ENCODE results near the gene TUBA3D.
"Not testable (repeated sequence)": the region's sequence is repeated elsewhere in the genome, so short reads cannot be mapped to it uniquely, and the experiment has no call there.

TUBA3D gene

GRCh38 chr2:131473266-131473665 lies 2.7 kb upstream of the TUBA3D start:
- not testable (repeated sequence) for H3K4me1 ChIP-seq (ENCODE audit: control insufficient read depth, low read length); H3K9me2 ChIP-seq (replicated peaks; ENCODE audit: control insufficient read depth, low read length); H3K79me2 ChIP-seq (ENCODE audit: control insufficient read depth, low read length); H3K27ac ChIP-seq (ENCODE audit: low read depth, low read length); H3K4me3 ChIP-seq (ENCODE audit: low read length); H3K9me3 ChIP-seq (ENCODE audit: control insufficient read depth, insufficient read depth, low read length); H3K4me2 ChIP-seq (ENCODE audit: low read length); H3F3A ChIP-seq (ENCODE audit: control insufficient read depth, insufficient read depth); H3K27me3 ChIP-seq (ENCODE audit: control insufficient read depth, low read length); H3K36me3 ChIP-seq (ENCODE audit: control insufficient read depth, low read length); H4K20me1 ChIP-seq (ENCODE audit: control insufficient read depth, insufficient read depth, low read depth, low read length)

- H3K4me2 ChIP-seq (ENCODE audit: low read length); H3K9me2 ChIP-seq (replicated peaks; ENCODE audit: control insufficient read depth, low read length); H3K4me3 ChIP-seq (ENCODE audit: low read length); H4K20me1 ChIP-seq (ENCODE audit: control insufficient read depth, insufficient read depth, low read depth, low read length); H3K36me3 ChIP-seq (ENCODE audit: control insufficient read depth, low read length); H3F3A ChIP-seq (ENCODE audit: control insufficient read depth, insufficient read depth); H3K27me3 ChIP-seq (ENCODE audit: control insufficient read depth, low read length); H3K9me3 ChIP-seq (ENCODE audit: control insufficient read depth, insufficient read depth, low read length); H3K27ac ChIP-seq (ENCODE audit: low read depth, low read length); H3K4me1 ChIP-seq (ENCODE audit: control insufficient read depth, low read length); H3K79me2 ChIP-seq (ENCODE audit: control insufficient read depth, low read length): not testable (repeated sequence)
Observed at GRCh38 chr2:131476363-131476762, 444 bp downstream of the TUBA3D start.

GRCh38 chr2:131477227-131477626 lies 1.3 kb downstream of the TUBA3D start:
- H3K9me3 ChIP-seq (ENCODE audit: control insufficient read depth, insufficient read depth, low read length); H3K27me3 ChIP-seq (ENCODE audit: control insufficient read depth, low read length); H3K79me2 ChIP-seq (ENCODE audit: control insufficient read depth, low read length); H3K4me1 ChIP-seq (ENCODE audit: control insufficient read depth, low read length); H3K36me3 ChIP-seq (ENCODE audit: control insufficient read depth, low read length); H3K4me2 ChIP-seq (ENCODE audit: low read length); H3K27ac ChIP-seq (ENCODE audit: low read depth, low read length); H3F3A ChIP-seq (ENCODE audit: control insufficient read depth, insufficient read depth); H3K9me2 ChIP-seq (replicated peaks; ENCODE audit: control insufficient read depth, low read length); H4K20me1 ChIP-seq (ENCODE audit: control insufficient read depth, insufficient read depth, low read depth, low read length); H3K4me3 ChIP-seq (ENCODE audit: low read length): not testable (repeated sequence)

- H3K9me2 ChIP-seq (replicated peaks; ENCODE audit: control insufficient read depth, low read length); H3K27ac ChIP-seq (ENCODE audit: low read depth, low read length): not testable (repeated sequence)
Observed at GRCh38 chr2:131478074-131478849, 2.3 kb downstream of the TUBA3D start.

GRCh38 chr2:131478850-131479461 lies 3.0 kb downstream of the TUBA3D start:
- H3K4me2 ChIP-seq (ENCODE audit: low read length); H3K36me3 ChIP-seq (ENCODE audit: control insufficient read depth, low read length); H3K9me2 ChIP-seq (replicated peaks; ENCODE audit: control insufficient read depth, low read length); H3K9me3 ChIP-seq (ENCODE audit: control insufficient read depth, insufficient read depth, low read length); H4K20me1 ChIP-seq (ENCODE audit: control insufficient read depth, insufficient read depth, low read depth, low read length); H3K27ac ChIP-seq (ENCODE audit: low read depth, low read length); H3K4me3 ChIP-seq (ENCODE audit: low read length); H3K27me3 ChIP-seq (ENCODE audit: control insufficient read depth, low read length); H3K79me2 ChIP-seq (ENCODE audit: control insufficient read depth, low read length); H3K4me1 ChIP-seq (ENCODE audit: control insufficient read depth, low read length); H3F3A ChIP-seq (ENCODE audit: control insufficient read depth, insufficient read depth): not testable (repeated sequence)

More at GRCh38 chr2:131478074-131478849, 2.3 kb downstream of the TUBA3D start:
- not testable (repeated sequence) for H3K79me2 ChIP-seq (ENCODE audit: control insufficient read depth, low read length); H3K4me1 ChIP-seq (ENCODE audit: control insufficient read depth, low read length); H3K27me3 ChIP-seq (ENCODE audit: control insufficient read depth, low read length); H3K36me3 ChIP-seq (ENCODE audit: control insufficient read depth, low read length); H4K20me1 ChIP-seq (ENCODE audit: control insufficient read depth, insufficient read depth, low read depth, low read length); H3F3A ChIP-seq (ENCODE audit: control insufficient read depth, insufficient read depth); H3K4me3 ChIP-seq (ENCODE audit: low read length); H3K9me3 ChIP-seq (ENCODE audit: control insufficient read depth, insufficient read depth, low read length); H3K4me2 ChIP-seq (ENCODE audit: low read length)

DNA sequence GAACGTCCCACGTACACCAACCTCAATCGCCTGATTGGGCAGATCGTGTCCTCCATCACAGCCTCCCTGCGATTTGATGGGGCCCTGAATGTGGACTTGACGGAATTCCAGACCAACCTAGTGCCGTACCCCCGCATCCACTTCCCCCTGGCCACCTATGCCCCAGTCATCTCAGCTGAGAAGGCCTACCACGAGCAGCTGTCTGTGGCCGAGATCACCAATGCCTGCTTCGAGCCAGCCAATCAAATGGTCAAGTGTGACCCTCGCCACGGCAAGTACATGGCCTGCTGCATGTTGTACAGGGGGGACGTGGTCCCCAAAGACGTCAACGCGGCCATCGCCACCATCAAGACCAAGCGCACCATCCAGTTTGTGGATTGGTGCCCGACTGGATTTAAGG lies 4.4 kb downstream of the TUBA3D start:
- not testable (repeated sequence) for H3K79me2 ChIP-seq (ENCODE audit: control insufficient read depth, low read length); H3K4me1 ChIP-seq (ENCODE audit: control insufficient read depth, low read length); H3K36me3 ChIP-seq (ENCODE audit: control insufficient read depth, low read length); H3K27ac ChIP-seq (ENCODE audit: low read depth, low read length); H3F3A ChIP-seq (ENCODE audit: control insufficient read depth, insufficient read depth); H3K9me2 ChIP-seq (replicated peaks; ENCODE audit: control insufficient read depth, low read length); H3K4me2 ChIP-seq (ENCODE audit: low read length); H3K9me3 ChIP-seq (ENCODE audit: control insufficient read depth, insufficient read depth, low read length); H4K20me1 ChIP-seq (ENCODE audit: control insufficient read depth, insufficient read depth, low read depth, low read length); H3K4me3 ChIP-seq (ENCODE audit: low read length); H3K27me3 ChIP-seq (ENCODE audit: control insufficient read depth, low read length)

DNA sequence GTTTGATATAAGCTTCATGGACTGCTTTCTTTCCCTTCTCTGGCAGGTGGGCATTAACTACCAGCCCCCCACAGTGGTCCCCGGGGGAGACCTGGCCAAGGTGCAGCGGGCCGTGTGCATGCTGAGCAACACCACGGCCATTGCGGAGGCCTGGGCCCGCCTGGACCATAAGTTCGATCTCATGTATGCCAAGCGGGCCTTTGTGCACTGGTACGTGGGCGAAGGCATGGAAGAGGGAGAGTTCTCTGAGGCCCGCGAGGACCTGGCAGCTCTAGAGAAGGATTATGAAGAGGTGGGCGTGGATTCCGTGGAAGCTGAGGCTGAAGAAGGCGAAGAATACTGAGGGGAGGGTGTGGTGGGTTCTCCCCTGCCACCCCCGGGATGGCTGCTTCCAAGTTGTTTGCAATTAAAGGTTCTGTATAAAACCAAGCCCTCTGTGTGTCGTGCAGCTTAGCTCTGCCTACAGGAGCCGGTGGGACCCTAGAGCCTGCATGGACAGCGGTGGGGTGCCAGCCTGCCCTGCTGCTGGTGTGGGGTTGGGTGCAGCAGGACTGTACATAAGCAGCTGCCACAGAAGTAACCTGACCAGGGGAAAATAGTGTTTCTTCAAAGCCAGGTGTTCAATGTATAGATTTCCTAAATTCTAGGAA lies 6.7 kb downstream of the TUBA3D start:
- not testable (repeated sequence) for H4K20me1 ChIP-seq (ENCODE audit: control insufficient read depth, insufficient read depth, low read depth, low read length); H3K27me3 ChIP-seq (ENCODE audit: control insufficient read depth, low read length); H3F3A ChIP-seq (ENCODE audit: control insufficient read depth, insufficient read depth); H3K4me3 ChIP-seq (ENCODE audit: low read length); H3K27ac ChIP-seq (ENCODE audit: low read depth, low read length); H3K4me1 ChIP-seq (ENCODE audit: control insufficient read depth, low read length); H3K9me3 ChIP-seq (ENCODE audit: control insufficient read depth, insufficient read depth, low read length); H3K4me2 ChIP-seq (ENCODE audit: low read length); H3K9me2 ChIP-seq (replicated peaks; ENCODE audit: control insufficient read depth, low read length)
- H3K79me2 ChIP-seq (ENCODE audit: control insufficient read depth, low read length) = peaks cover 28% of the 10 kb centered on the region
- H3K36me3 ChIP-seq (ENCODE audit: control insufficient read depth, low read length) = peaks cover 18% of the 10 kb centered on the region

Data from DOHH2 (cell line).